Left ventricle myocardium inferior (tissue), 1 donor: Measurements from ENCODE around the gene HERC3. TPM values are rescaled to one million over a fixed set of nuclear protein-coding genes. Genes with fewer than 3 reads are reported as not detected.

Source experiments
- DNase-seq: peaks from one replicate; pipeline ENCODE4 v3.0.0-alpha.2; 2020
- H3K27ac ChIP-seq: fragments of 200-600 bp; replicated peaks from 2 replicates; pipeline ENCODE4 v1.8.0; 2021
- H3K27me3 ChIP-seq: fragments of 200-600 bp; 2 replicates; pipeline ENCODE4 v1.8.0; 2021; ENCODE audit warnings: low read depth
- H3K36me3 ChIP-seq: fragments of 200-600 bp; 2 replicates; pipeline ENCODE4 v1.8.0; 2021
- H3K4me1 ChIP-seq: fragments of 200-600 bp; 2 replicates; pipeline ENCODE4 v1.8.0; 2021
- H3K4me3 ChIP-seq: fragments of 200-600 bp; 2 replicates; pipeline ENCODE4 v1.8.0; 2021; ENCODE audit warnings: mild to moderate bottlenecking, moderate library complexity
- H3K9me3 ChIP-seq: fragments of 200-600 bp; replicated peaks from 2 replicates; pipeline ENCODE4 v1.8.0; 2021
- CTCF ChIP-seq: fragments of 200-600 bp; IDR thresholded peaks from 2 replicates; pipeline ENCODE4 v1.8.0; 2021; ENCODE audit warnings: antibody characterized with exemption, mild to moderate bottlenecking, borderline replicate concordance
- intact Hi-C: fragments of 100-400 bp; cut with micrococcal nuclease; formaldehyde crosslinking; loops from one replicate; pipeline ENCODE4 v1.11.0; 2022
- total RNA-seq: library from RNA; stranded (reverse); fragmentation: NEBNext Ultra II Directional; extraction: Animal tissue kit (Norgen Biotek cat#: 25700); gene quantifications from one replicate; pipeline ENCODE4 v1.2.1, GENCODE V29; 2021
- donor health status: DM: no; HTN: yes; CAD: no; lungs with severe emphysema.

HERC3 gene
- total RNA-seq, 1 donor from 2014 or later: 56.8 TPM

DNA sequence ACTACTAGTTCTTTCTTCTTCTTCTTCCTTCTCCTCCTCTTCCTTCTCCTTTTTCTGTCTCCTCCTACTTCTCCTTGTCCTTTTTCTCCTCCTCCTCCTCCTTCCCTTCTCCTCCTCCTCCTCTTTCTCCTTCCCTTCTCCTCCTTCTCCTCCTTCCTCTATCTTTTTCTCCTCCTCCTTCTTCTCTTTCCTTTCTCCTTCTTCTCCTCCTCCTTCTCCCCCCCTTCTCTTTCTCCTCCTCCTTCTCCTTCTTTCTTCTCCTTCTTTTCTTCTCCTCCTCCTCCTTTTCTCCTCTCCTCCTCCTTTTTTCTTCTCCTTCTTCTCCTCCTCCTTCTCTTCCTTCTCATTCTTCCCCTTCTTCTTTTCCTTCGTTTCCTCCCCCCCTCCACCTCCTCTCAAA is 127.1 kb downstream of the HERC3 start:
- Histone ChIP-seq H3K36me3 (peaks cover 49% of the 10 kb centered on the region), H3K27ac (no peak overlapping the region)
- intact Hi-C loops: no loop called here

GRCh38 chr4:88720451-88721428 is 128.5 kb downstream of the HERC3 start:
- intact Hi-C loops: no loop called here
- Histone ChIP-seq H3K27ac (peak overlapping the region; percentile 47), H3K9me3 (peaks cover 23% of the 10 kb centered on the region), H3K27me3 (no peaks in the 10 kb centered on the region), H3K4me3 (no peak overlapping the region), H3K4me1 (peaks cover 55% of the 10 kb centered on the region), H3K36me3 (peaks cover 55% of the 10 kb centered on the region)
- TF ChIP-seq CTCF: no peak
- DNase-seq: no peak

More for the DNA sequence above, 127.1 kb downstream of the HERC3 start:
- peaks cover 46% of the 10 kb centered on the region for H3K4me1 ChIP-seq
- DNase-seq: no peak
- peaks cover 23% of the 10 kb centered on the region for H3K9me3 ChIP-seq
- TF ChIP-seq CTCF: no peak
- H3K4me3 ChIP-seq: no peak overlapping the region
- no peaks in the 10 kb centered on the region for H3K27me3 ChIP-seq

GRCh38 chr4:88722276-88722780 is 130.0 kb downstream of the HERC3 start:
- peak; percentile 40 for DNase-seq
- Histone ChIP-seq H3K36me3 (peaks cover 55% of the 10 kb centered on the region), H3K4me1 (peaks cover 58% of the 10 kb centered on the region), H3K9me3 (peaks cover 9% of the 10 kb centered on the region), H3K27me3 (no peaks in the 10 kb centered on the region), H3K27ac (peak overlapping the region; percentile 47), H3K4me3 (no peak overlapping the region)
- TF ChIP-seq CTCF: no peak
- intact Hi-C loops: no loop called here

- peak overlapping the region; percentile 47 for H3K27ac ChIP-seq
- H3K9me3 ChIP-seq: peaks cover 4% of the 10 kb centered on the region
- H3K36me3 ChIP-seq: peaks cover 55% of the 10 kb centered on the region
- TF ChIP-seq CTCF: no peak
- peaks cover 63% of the 10 kb centered on the region for H3K4me1 ChIP-seq
- no peaks in the 10 kb centered on the region for H3K27me3 ChIP-seq
- DNase-seq: peak; percentile 42
- no peak overlapping the region for H3K4me3 ChIP-seq
- intact Hi-C loops: no loop called here
Observed at GRCh38 chr4:88722828-88723227, 130.5 kb downstream of the HERC3 start.

DNA sequence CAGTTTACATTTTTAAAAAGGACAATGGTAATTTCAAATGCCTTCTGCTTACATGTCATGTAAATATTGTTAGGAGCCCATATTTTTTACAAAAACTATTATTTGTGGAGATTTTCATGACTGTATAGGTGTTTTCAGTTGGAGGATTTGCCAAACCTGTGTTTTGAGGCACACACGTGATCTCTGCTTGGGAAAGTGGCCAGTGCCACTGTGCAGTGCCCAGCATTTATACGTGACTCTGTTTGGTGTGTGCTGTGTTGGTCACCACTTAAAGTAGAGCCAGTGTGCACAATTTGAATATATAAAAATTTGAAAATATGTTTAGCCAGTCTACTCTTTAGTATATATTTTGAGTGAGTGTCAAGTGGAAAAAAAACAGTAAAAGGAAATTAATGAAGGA is 132.1 kb downstream of the HERC3 start:
- no peak for DNase-seq
- H3K36me3 ChIP-seq: peaks cover 57% of the 10 kb centered on the region
- H3K4me1 ChIP-seq: peaks cover 76% of the 10 kb centered on the region
- H3K27ac ChIP-seq: peak overlapping the region; percentile 47
- H3K9me3 ChIP-seq: no peaks in the 10 kb centered on the region
- intact Hi-C loops: no loop called here
- H3K4me3 ChIP-seq: no peak overlapping the region
- TF ChIP-seq CTCF: no peak
- H3K27me3 ChIP-seq: no peaks in the 10 kb centered on the region
